PFSK-1 (cell line): ENCODE measurements around the gene DOC2A.

ENCODE experiments used
- POLR2AphosphoS5 ChIP-seq: IDR thresholded peaks from 2 replicates; pipeline ENCODE4 v1.6.1; 2012; ENCODE audit warnings: low read depth, mild to moderate bottlenecking, control low read depth, low read length, moderate library complexity
- REST ChIP-seq, 2 experiments: IDR thresholded peaks; 2 replicates each; pipeline versions ENCODE4 v1.6.1 to v1.8.0; 2011 to 2012; ENCODE audit warnings: low read depth in 2 of 2, low read length in 2 of 2, control low read depth in 1 of 2, inconsistent platforms in 1 of 2, mild to moderate bottlenecking in 1 of 2, moderate library complexity in 1 of 2; ENCODE audit not compliant: insufficient read depth in 1 of 2
- SIN3A ChIP-seq: IDR thresholded peaks from 2 replicates; pipeline ENCODE4 v1.6.1; 2012; ENCODE audit warnings: mild to moderate bottlenecking, low read length, moderate library complexity, borderline replicate concordance; ENCODE audit not compliant: insufficient read depth
- TAF1 ChIP-seq: IDR thresholded peaks from 2 replicates; pipeline ENCODE4 v1.6.1; 2012; ENCODE audit warnings: low read length, control low read depth, borderline replicate concordance; ENCODE audit not compliant: insufficient read depth

- no peak for TF ChIP-seq POLR2AphosphoS5
- TF ChIP-seq SIN3A = no peak
- no peak for TF ChIP-seq REST (IDR thresholded peaks at IDR 0.05; ENCODE audit: insufficient read depth in 1 of 2, low read depth in 2 of 2, low read length in 2 of 2)
- TF ChIP-seq TAF1 = no peak
These were observed 20.1 kb upstream of the DOC2A start, which contains the start of gene TLCD3B for GRCh38 chr16:30030841-30031413.
